ENCODE measurements around the gene BRI3.

DNA sequence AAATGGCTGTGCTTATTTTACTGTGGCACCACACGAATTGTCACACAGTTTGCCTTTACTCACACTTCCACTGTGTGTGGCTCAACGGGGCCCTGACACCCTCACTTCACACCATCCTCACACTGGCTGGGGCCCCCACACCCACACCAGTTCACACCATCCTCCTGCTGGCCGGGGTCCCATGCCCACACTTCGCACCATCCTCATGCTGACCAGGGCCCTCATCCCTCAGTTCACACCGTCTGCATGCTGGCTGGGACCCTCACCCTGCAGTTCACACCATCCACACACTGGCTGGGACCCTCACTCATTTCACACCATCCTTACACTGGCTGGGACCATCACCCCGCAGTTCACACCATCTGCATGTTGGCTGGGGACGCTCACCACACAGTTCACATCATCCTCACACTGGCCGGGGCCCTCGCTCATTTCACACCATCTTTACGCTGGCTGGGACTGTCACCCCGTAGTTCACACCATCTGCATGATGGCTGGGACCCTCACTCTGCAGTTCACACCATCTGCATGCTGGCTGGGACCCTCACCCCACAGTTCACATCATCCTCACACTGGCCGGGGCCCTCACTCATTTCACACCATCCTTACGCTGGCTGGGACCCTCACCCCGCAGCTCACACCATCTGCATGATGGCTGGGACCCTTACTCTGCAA lies 36.0 kb downstream of the BRI3 start:
- TF ChIP-seq, protein P1, sequence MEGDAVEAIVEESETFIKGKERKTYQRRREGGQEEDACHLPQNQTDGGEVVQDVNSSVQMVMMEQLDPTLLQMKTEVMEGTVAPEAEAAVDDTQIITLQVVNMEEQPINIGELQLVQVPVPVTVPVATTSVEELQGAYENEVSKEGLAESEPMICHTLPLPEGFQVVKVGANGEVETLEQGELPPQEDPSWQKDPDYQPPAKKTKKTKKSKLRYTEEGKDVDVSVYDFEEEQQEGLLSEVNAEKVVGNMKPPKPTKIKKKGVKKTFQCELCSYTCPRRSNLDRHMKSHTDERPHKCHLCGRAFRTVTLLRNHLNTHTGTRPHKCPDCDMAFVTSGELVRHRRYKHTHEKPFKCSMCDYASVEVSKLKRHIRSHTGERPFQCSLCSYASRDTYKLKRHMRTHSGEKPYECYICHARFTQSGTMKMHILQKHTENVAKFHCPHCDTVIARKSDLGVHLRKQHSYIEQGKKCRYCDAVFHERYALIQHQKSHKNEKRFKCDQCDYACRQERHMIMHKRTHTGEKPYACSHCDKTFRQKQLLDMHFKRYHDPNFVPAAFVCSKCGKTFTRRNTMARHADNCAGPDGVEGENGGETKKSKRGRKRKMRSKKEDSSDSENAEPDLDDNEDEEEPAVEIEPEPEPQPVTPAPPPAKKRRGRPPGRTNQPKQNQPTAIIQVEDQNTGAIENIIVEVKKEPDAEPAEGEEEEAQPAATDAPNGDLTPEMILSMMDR (IDR thresholded peaks at IDR 0.05): no peak
- no peak for TF ChIP-seq POLR2A (IDR thresholded peaks at IDR 0.05)
